Measurements from ENCODE around the gene RAB10.
"Not testable (repeated sequence)": the region's sequence is repeated elsewhere in the genome, so short reads cannot be mapped to it uniquely, and the experiment has no call there.

The RAB10 gene

GRCh38 chr2:26033818-26034636, at the start of gene RAB10:
Gene RAB10, plus strand, starts transcription at chr2:26034084. Its CDS starts 525 bp downstream, at chr2:26034609.
- DNase-seq: peak; percentile 95

- no peak for DNase-seq
These were observed 45.8 kb upstream of the RAB10 start for GRCh38 chr2:25988134-25988533.

GRCh38 chr2:25989154-25989553, 44.7 kb upstream of the RAB10 start:
- no peak for DNase-seq

GRCh38 chr2:25991965-25992364, 41.9 kb upstream of the RAB10 start:
- DNase-seq: no peak

GRCh38 chr2:25992556-25992955, 41.3 kb upstream of the RAB10 start:
- no peak for DNase-seq

- DNase-seq: no peak
These were observed 40.8 kb upstream of the RAB10 start for GRCh38 chr2:25993049-25993448.

GRCh38 chr2:25994509-25994908, 39.4 kb upstream of the RAB10 start:
- no peak for DNase-seq

- no peak for DNase-seq
These were observed 37.0 kb upstream of the RAB10 start for GRCh38 chr2:25996844-25997243.

- DNase-seq: not testable (repeated sequence)
These were observed 35.0 kb upstream of the RAB10 start for GRCh38 chr2:25998816-25999383.

- DNase-seq: not testable (repeated sequence)
These were observed 34.5 kb upstream of the RAB10 start for GRCh38 chr2:25999406-25999805.

- DNase-seq: no peak
These were observed 33.3 kb upstream of the RAB10 start for GRCh38 chr2:26000561-26001082.

- DNase-seq: peak; percentile 62
These were observed 32.0 kb upstream of the RAB10 start for GRCh38 chr2:26001743-26002351.

GRCh38 chr2:26002632-26003310, 31.1 kb upstream of the RAB10 start:
- no peak for DNase-seq

GRCh38 chr2:26008095-26008494, 25.8 kb upstream of the RAB10 start:
- DNase-seq: no peak

GRCh38 chr2:26008851-26009566, 24.9 kb upstream of the RAB10 start:
- DNase-seq: no peak

- DNase-seq: no peak
These were observed 24.3 kb upstream of the RAB10 start for GRCh38 chr2:26009567-26009963.

GRCh38 chr2:26010943-26011342, 22.9 kb upstream of the RAB10 start:
- DNase-seq: no peak

GRCh38 chr2:26011609-26011989, 22.3 kb upstream of the RAB10 start:
- no peak for DNase-seq

GRCh38 chr2:26011990-26012856, 21.7 kb upstream of the RAB10 start:
- no peak for DNase-seq

- no peak for DNase-seq
These were observed 20.2 kb upstream of the RAB10 start for GRCh38 chr2:26013668-26014067.

GRCh38 chr2:26016012-26016705, 17.7 kb upstream of the RAB10 start:
- DNase-seq: no peak

All from NCI-H1092 treated with DMSO at 0.1 percent for 48 hours (cell line).